ENCODE results near the gene DSC3.

GRCh38 chr18:31043709-31044108 is 1.2 kb upstream of the DSC3 start:
- no peak for TF ChIP-seq CEBPB (IDR thresholded peaks at IDR 0.05)
- no peak for TF ChIP-seq ELK1 (IDR thresholded peaks at IDR 0.05; ENCODE audit: low read depth, low read length)
- TF ChIP-seq E2F6 (IDR thresholded peaks at IDR 0.05; ENCODE audit: borderline replicate concordance, low read depth): no peak
- no peak for TF ChIP-seq HOXA7 (CRISPR knock-in tag; IDR thresholded peaks at IDR 0.05)
- no peak for TF ChIP-seq CTCF (IDR thresholded peaks at IDR 0.05)
- no peak for TF ChIP-seq MAX (IDR thresholded peaks at IDR 0.05)
- TF ChIP-seq BCL3 (IDR thresholded peaks at IDR 0.05): no peak
- no peak for TF ChIP-seq POLR2A (IDR thresholded peaks at IDR 0.05; ENCODE audit: low read length)
- no peak for TF ChIP-seq CBX2 (IDR thresholded peaks at IDR 0.05; ENCODE audit: borderline replicate concordance, low read depth)
